Measurements from ENCODE around the gene EHD1.

GRCh38 chr11:64849598-64850356, 28.6 kb downstream of the EHD1 start:
- TF ChIP-seq CTCF (IDR thresholded peaks at IDR 0.05) (no peak), POLR2A (IDR thresholded peaks at IDR 0.05) (no peak)

All from esophagus squamous epithelium (tissue), 4 donors.